IMR-90 (cell line): Measurements from ENCODE around the gene SGMS1. TPM values are rescaled to one million over a fixed set of nuclear protein-coding genes. Genes with fewer than 3 reads are reported as not detected.

Experiments
- ATAC-seq: fragments of 200-7000 bp; cut with Tn5 transposase; 2 replicates; pipeline ENCODE4 v1.9.1; 2020; ENCODE audit warnings: low read depth, mild to moderate bottlenecking, moderate library complexity
- BruUV-seq: library from RNA; stranded (reverse); fragments of 400-500 nt; replicated peaks from 2 replicates; lab custom pipeline; 2021; lab: Mats Ljungman, UMichigan
- CTCF ChIA-PET: fragments of 300-600 bp; formaldehyde crosslinking; extraction: SDS; loops from one replicate; lab custom pipeline; 2021; ENCODE audit warnings: antibody characterized with exemption; lab: Yijun Ruan, JAX
- POLR2A ChIA-PET: fragments of 300-600 bp; sonication (Branson Sonifier 250); formaldehyde crosslinking; loops from one replicate; lab custom pipeline; 2022; ENCODE audit warnings: antibody characterized with exemption; ENCODE audit not compliant: unreplicated experiment; lab: Charles Lee
- DNase-seq: peaks from one replicate; pipeline ENCODE4 v3.0.0; 2013
- H2AFZ ChIP-seq: replicated peaks from 2 replicates; pipeline ENCODE3; 2013; ENCODE audit warnings: low read length, mild to moderate bottlenecking; ENCODE audit not compliant: poor library complexity
- H2AK5ac ChIP-seq: 2 replicates; pipeline ENCODE4 v1.6.1; 2013; ENCODE audit warnings: low read depth, low read length, inconsistent platforms
- H2AK9ac ChIP-seq: replicated peaks from 2 replicates; pipeline ENCODE3; 2013; ENCODE audit warnings: mild to moderate bottlenecking, low read depth, low read length, moderate library complexity; ENCODE audit not compliant: poor library complexity
- H2BK120ac ChIP-seq: 2 replicates; pipeline ENCODE4 v1.6.1; 2013; ENCODE audit warnings: low read depth, low read length, inconsistent platforms
- H2BK15ac ChIP-seq: 3 replicates; pipeline ENCODE4 v1.6.1; 2013; ENCODE audit warnings: low read depth, low read length, inconsistent platforms
- H2BK20ac ChIP-seq: 2 replicates; pipeline ENCODE4 v1.6.1; 2013; ENCODE audit warnings: low read depth, mild to moderate bottlenecking, inconsistent platforms, low read length, moderate library complexity
- H2BK5ac ChIP-seq: 2 replicates; pipeline ENCODE4 v1.6.1; 2013; ENCODE audit warnings: mild to moderate bottlenecking, low read depth, low read length, inconsistent platforms; ENCODE audit not compliant: poor library complexity, severe bottlenecking
- H3K14ac ChIP-seq: replicated peaks from 2 replicates; pipeline ENCODE4 v1.6.1; 2013; ENCODE audit warnings: low read depth, low read length, inconsistent platforms
- H3K18ac ChIP-seq: 2 replicates; pipeline ENCODE4 v1.6.1; 2013; ENCODE audit warnings: low read depth, low read length, control low read depth
- H3K23ac ChIP-seq: 2 replicates; pipeline ENCODE4 v1.6.1; 2013; ENCODE audit warnings: low read depth, low read length, inconsistent platforms
- H3K27ac ChIP-seq: 2 replicates; pipeline ENCODE4 v1.5.1; 2013; ENCODE audit warnings: mild to moderate bottlenecking, control low read depth, low read length; ENCODE audit not compliant: insufficient read depth
- H3K27me3 ChIP-seq: 2 replicates; pipeline ENCODE4 v1.6.1; 2013; ENCODE audit warnings: low read length; ENCODE audit not compliant: control insufficient read depth, insufficient read depth
- H3K36me3 ChIP-seq: 2 replicates; pipeline ENCODE4 v1.6.1; 2013; ENCODE audit warnings: low read length, mixed read lengths; ENCODE audit not compliant: control insufficient read depth, insufficient read depth
- H3K4ac ChIP-seq: 2 replicates; pipeline ENCODE4 v1.6.1; 2013; ENCODE audit warnings: low read depth, low read length, inconsistent platforms
- H3K4me1 ChIP-seq: 2 replicates; pipeline ENCODE4 v1.6.1; 2013; ENCODE audit warnings: low read length, mixed read lengths; ENCODE audit not compliant: control insufficient read depth, insufficient read depth
- H3K4me2 ChIP-seq: 2 replicates; pipeline ENCODE4 v1.6.1; 2013; ENCODE audit warnings: low read depth, mild to moderate bottlenecking, control low read depth, low read length, moderate library complexity
- H3K4me3 ChIP-seq: 2 replicates; pipeline ENCODE4 v1.5.1; 2013; ENCODE audit warnings: low read depth, mild to moderate bottlenecking, control low read depth, low read length, moderate library complexity; ENCODE audit not compliant: insufficient read depth
- H3K56ac ChIP-seq: 2 replicates; pipeline ENCODE4 v1.6.1; 2013; ENCODE audit warnings: low read length, inconsistent platforms; ENCODE audit not compliant: insufficient read depth; ENCODE audit errors: extremely low read depth
- H3K79me1 ChIP-seq, 2 experiments: 2 replicates each; pipeline ENCODE4 v1.6.1; 2013; ENCODE audit warnings: low read length in 2 of 2, inconsistent platforms in 1 of 2, low read depth in 1 of 2
- H3K9ac ChIP-seq: 2 replicates; pipeline ENCODE4 v1.6.1; 2013; ENCODE audit warnings: low read depth, low read length, control low read depth
- H3K9me1 ChIP-seq: 2 replicates; pipeline ENCODE4 v1.6.1; 2013; ENCODE audit warnings: low read length, inconsistent platforms; ENCODE audit not compliant: insufficient read depth
- H3K9me3 ChIP-seq: 2 replicates; pipeline ENCODE4 v1.6.1; 2013; ENCODE audit warnings: low read length; ENCODE audit not compliant: control insufficient read depth, insufficient read depth
- H4K20me1 ChIP-seq: 2 replicates; pipeline ENCODE4 v1.6.1; 2013; ENCODE audit warnings: low read length, inconsistent platforms; ENCODE audit not compliant: insufficient read depth
- H4K5ac ChIP-seq: 2 replicates; pipeline ENCODE4 v1.6.1; 2013; ENCODE audit warnings: mild to moderate bottlenecking, low read depth, low read length, control low read depth
- H4K8ac ChIP-seq, 2 experiments: 2 replicates each; pipeline ENCODE4 v1.6.1; 2013; ENCODE audit warnings: low read depth in 2 of 2, low read length in 2 of 2, control low read depth in 1 of 2, inconsistent platforms in 1 of 2
- H4K91ac ChIP-seq: 2 replicates; pipeline ENCODE4 v1.6.1; 2013; ENCODE audit warnings: low read depth, low read length, inconsistent platforms; ENCODE audit not compliant: insufficient read depth
- BHLHE40 ChIP-seq: fragments of 150-350 bp; IDR thresholded peaks from 2 replicates; pipeline ENCODE4 v1.6.1; 2016; ENCODE audit warnings: mild to moderate bottlenecking, low read depth, low read length
- CHD1 ChIP-seq: IDR thresholded peaks from 2 replicates; pipeline ENCODE4 v1.6.1; 2012; ENCODE audit warnings: low read depth, low read length, improper control_type of control experiment
- FOS ChIP-seq: fragments of 150-350 bp; IDR thresholded peaks from 2 replicates; pipeline ENCODE4 v1.6.1; 2016; ENCODE audit warnings: low read depth, low read length
- MAFK ChIP-seq: IDR thresholded peaks from 2 replicates; pipeline ENCODE4 v1.6.1; 2012; ENCODE audit warnings: low read depth, low read length, improper control_type of control experiment
- MAZ ChIP-seq: IDR thresholded peaks from 2 replicates; pipeline ENCODE4 v1.6.1; 2012; ENCODE audit warnings: low read depth, mild to moderate bottlenecking, low read length, improper control_type of control experiment, moderate library complexity, borderline replicate concordance
- MXI1 ChIP-seq: IDR thresholded peaks from 2 replicates; pipeline ENCODE4 v1.6.1; 2012; ENCODE audit warnings: low read depth, mild to moderate bottlenecking, low read length, moderate library complexity, borderline replicate concordance
- NFE2L2 ChIP-seq: fragments of 150-350 bp; IDR thresholded peaks from 2 replicates; pipeline ENCODE4 v1.6.1; 2016; ENCODE audit warnings: low read depth, mild to moderate bottlenecking, low read length
- RCOR1 ChIP-seq: IDR thresholded peaks from 2 replicates; pipeline ENCODE4 v1.6.1; 2012; ENCODE audit warnings: mild to moderate bottlenecking, low read length, improper control_type of control experiment; ENCODE audit not compliant: insufficient replicate concordance
- RFX5 ChIP-seq: IDR thresholded peaks from 2 replicates; pipeline ENCODE4 v1.8.0; 2012; ENCODE audit warnings: low read depth, mild to moderate bottlenecking, low read length, moderate library complexity
- SMC3 ChIP-seq: fragments of 150-350 bp; IDR thresholded peaks from 2 replicates; pipeline ENCODE4 v1.6.1; 2016; ENCODE audit warnings: low read depth, mild to moderate bottlenecking, antibody characterized with exemption, low read length, moderate library complexity
- USF2 ChIP-seq: fragments of 150-350 bp; IDR thresholded peaks from 2 replicates; pipeline ENCODE4 v1.6.1; 2017; ENCODE audit warnings: mild to moderate bottlenecking, antibody characterized with exemption, low read length, low read depth
- WGBS, 2 experiments: methylation state at CpG; one replicate each; pipeline versions ENCODE4 v1.1.5 to v1.1.7; 2013; ENCODE audit warnings: missing lambda C conversion rate in 2 of 2; ENCODE audit not compliant: insufficient read length in 1 of 2; ENCODE audit errors: extremely low coverage in 2 of 2; 5-methylcytosine and 5-hydroxymethylcytosine counted together
- dilution Hi-C: fragments of 300-500 bp; cut with HindIII; formaldehyde crosslinking; loops from one replicate; pipeline ENCODE4 v1.14.3; 2018; ENCODE audit warnings: low sequenced_read_pairs; ENCODE audit not compliant: unreplicated experiment
- in situ Hi-C: fragments of 300-500 bp; cut with MboI; formaldehyde crosslinking; loops from 3 replicates; pipeline ENCODE4 v1.14.3; 2019; ENCODE audit warnings: low sequenced_read_pairs, inconsistent platforms, mixed read lengths
- intact Hi-C: fragments of 100-400 bp; cut with micrococcal nuclease; formaldehyde crosslinking; loops from 2 replicates; pipeline ENCODE4 v1.10.0; 2022
- polyA plus RNA-seq, 3 experiments: library from polyadenylated mRNA; depleted of rRNA; stranded (reverse); fragments of >200 nt; gene quantifications; 2 replicates each; pipeline ENCODE4 v1.2.3, GENCODE V29; 2012; ENCODE audit warnings: low replicate concordance in 1 of 3
- total RNA-seq: library from RNA; depleted of rRNA; stranded (reverse); fragments of >200 nt; gene quantifications from 2 replicates; pipeline ENCODE4 v1.2.3, GENCODE V29; 2012
- TF ChIP-seq, protein P1 (sequence below): fragments of 150-350 bp; IDR thresholded peaks from 2 replicates; pipeline ENCODE4 v1.6.1; 2016; ENCODE audit warnings: low read depth, mild to moderate bottlenecking, low read length, moderate library complexity, borderline replicate concordance

Gene SGMS1
- total and polyA plus RNA-seq, 2 of the 4 experiments (the other 2 are of a cell fraction), result 9.8 to 30.8 TPM

DNA sequence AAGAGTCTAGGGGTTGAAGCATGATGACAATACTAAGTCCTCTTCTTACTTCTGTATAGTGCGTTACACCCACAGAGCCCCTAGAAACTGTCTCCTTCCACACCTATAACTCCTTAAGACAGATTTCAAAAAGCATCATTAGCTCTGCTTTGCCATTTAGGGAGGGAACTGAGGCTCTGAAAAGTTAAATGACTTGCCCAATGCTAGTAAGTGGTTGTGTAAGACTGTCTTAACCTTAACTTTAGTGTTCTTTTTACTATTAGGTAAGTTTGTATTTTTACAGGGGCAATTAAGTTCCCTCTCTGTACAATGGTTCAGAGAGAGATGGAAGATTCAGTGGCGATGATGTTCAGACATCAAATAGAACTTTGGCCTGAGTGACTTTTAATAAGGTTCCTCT, 299.7 kb downstream of the SGMS1 start:
- Histone ChIP-seq H3K27me3 (no peaks in the 10 kb centered on the region), H4K5ac (peak overlapping the region; percentile 46; the same call in 1 of the 2 replicates), H3K18ac (peak overlapping the region; percentile 70; the same call in 1 of the 2 replicates), H3K4me1 (peaks cover 7% of the 10 kb centered on the region; the same call in 1 of the 2 replicates), H2AFZ (no peak overlapping the region), H3K9me1 (peaks cover 2% of the 10 kb centered on the region; the same call in 1 of the 2 replicates), H2BK20ac (peak overlapping the region; percentile 65), H4K20me1 (no peaks in the 10 kb centered on the region), H2BK15ac (peak overlapping the region; percentile 73; the same call in 2 of the 3 replicates), H3K4me2 (no peak overlapping the region), H4K91ac (no peak overlapping the region), H3K79me1 (peaks cover 6 to 22% of the 10 kb centered on the region in 2 experiments; a peak in 3 of 4 replicates), H2BK120ac (peak overlapping the region; percentile 74), H2AK5ac (peak overlapping the region; percentile 85; the same call in 1 of the 2 replicates), H3K4me3 (no peak overlapping the region), H3K23ac (no peak overlapping the region), H3K14ac (no peak overlapping the region), H3K56ac (no peak overlapping the region), H3K36me3 (no peaks in the 10 kb centered on the region; the same call in 1 of the 2 replicates), H3K9ac (no peak overlapping the region), H3K9me3 (no peaks in the 10 kb centered on the region), H4K8ac (peak overlapping the region in 1 of 2 experiments; percentile 50; a peak in 1 of 4 replicates), H2AK9ac (no peak overlapping the region), H2BK5ac (no peak overlapping the region), H3K4ac (0 out of 2 replicates have a peak overlapping the region, but pooled peaks have one; percentile 73), H3K27ac (no peak overlapping the region)
- intact Hi-C loops, result no loop called here
- no peak for ATAC-seq
- TF ChIP-seq SMC3 (no peak), CHD1 (no peak), RFX5 (no peak), MAFK (no peak), NFE2L2 (no peak), USF2 (no peak), BHLHE40 (no peak), RCOR1 (no peak), MXI1 (no peak), FOS (no peak), MAZ (no peak)
- TF ChIP-seq, protein P1, sequence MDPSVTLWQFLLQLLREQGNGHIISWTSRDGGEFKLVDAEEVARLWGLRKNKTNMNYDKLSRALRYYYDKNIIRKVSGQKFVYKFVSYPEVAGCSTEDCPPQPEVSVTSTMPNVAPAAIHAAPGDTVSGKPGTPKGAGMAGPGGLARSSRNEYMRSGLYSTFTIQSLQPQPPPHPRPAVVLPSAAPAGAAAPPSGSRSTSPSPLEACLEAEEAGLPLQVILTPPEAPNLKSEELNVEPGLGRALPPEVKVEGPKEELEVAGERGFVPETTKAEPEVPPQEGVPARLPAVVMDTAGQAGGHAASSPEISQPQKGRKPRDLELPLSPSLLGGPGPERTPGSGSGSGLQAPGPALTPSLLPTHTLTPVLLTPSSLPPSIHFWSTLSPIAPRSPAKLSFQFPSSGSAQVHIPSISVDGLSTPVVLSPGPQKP, result no peak
- dilution Hi-C loops, result no loop called here
- no CpG with 5 or more reads among the region's 2 CpGs for WGBS, 2 experiments
- DNase-seq, result no peak
- BruUV-seq, result no TSS peak
- ChIA-PET CTCF (no interaction called here), POLR2A (no interaction called here)
- in situ Hi-C loops, result no loop called here
